Measurements from ENCODE around the gene OR6V1. TPM values are rescaled to one million over a fixed set of nuclear protein-coding genes. Genes with fewer than 3 reads are reported as not detected.
"Not testable (repeated sequence)": the region's sequence is repeated elsewhere in the genome, so short reads cannot be mapped to it uniquely, and the experiment has no call there.

Gene OR6V1
- polyA plus RNA-seq, 3 donors: not detected

- no peak for DNase-seq (ENCODE audit: extremely low read depth in 1 of 11, low read depth in 9 of 11, low spot score in 4 of 11)
Observed at GRCh38 chr7:143096146-143096545, 44.0 kb downstream of the OR6V1 start.

- DNase-seq (ENCODE audit: extremely low read depth in 1 of 11, low read depth in 9 of 11, low spot score in 4 of 11): not testable (repeated sequence)
Observed at GRCh38 chr7:143099579-143099978, 47.4 kb downstream of the OR6V1 start.

Other genes with a start within 250 kb of the OR6V1 start
- 10 to 100 TPM; 17.3 to 23.9 (median 23.5) TPM for gene EPHB6, start 197.3 kb upstream of the OR6V1 start, polyA plus RNA-seq (ENCODE audit: insufficient read length in 3 of 3)
- 10 to 100 TPM in 2 of 3 donors, 1 to 10 TPM in 1; 9.1 to 21.6 (median 10.4) TPM for gene TRPV6, start 166.6 kb upstream of the OR6V1 start, polyA plus RNA-seq (ENCODE audit: insufficient read length in 3 of 3)
- 1 to 10 TPM in 1 of 3 donors, under 1 TPM in 2; 0.72 to 1.5 (median 0.80) TPM for gene TRPV5, start 118.6 kb upstream of the OR6V1 start, polyA plus RNA-seq (ENCODE audit: insufficient read length in 3 of 3)
- gene LLCFC1, start 112.9 kb upstream of the OR6V1 start, polyA plus RNA-seq (ENCODE audit: insufficient read length in 3 of 3): 1 to 10 TPM in 1 of 3 donors, under 1 TPM in 2; 0.54 to 1.4 (median 0.66) TPM
- gene KEL, start 90.0 kb upstream of the OR6V1 start, polyA plus RNA-seq (ENCODE audit: insufficient read length in 3 of 3): 1 to 10 TPM; 2.1 to 3.7 (median 2.6) TPM
- not detected for gene OR9A2, start 25.2 kb upstream of the OR6V1 start, polyA plus RNA-seq (ENCODE audit: insufficient read length in 3 of 3)
- gene PIP, start 79.7 kb downstream of the OR6V1 start, polyA plus RNA-seq (ENCODE audit: insufficient read length in 3 of 3): not detected
- not detected for gene TAS2R39, start 131.1 kb downstream of the OR6V1 start, polyA plus RNA-seq (ENCODE audit: insufficient read length in 3 of 3)
- not detected for gene TAS2R40, start 169.7 kb downstream of the OR6V1 start, polyA plus RNA-seq (ENCODE audit: insufficient read length in 3 of 3)
- 100 to 1,000 TPM; 182 to 219 (median 191) TPM for gene GSTK1, start 211.1 kb downstream of the OR6V1 start, polyA plus RNA-seq (ENCODE audit: insufficient read length in 3 of 3)
- gene TMEM139, start 232.6 kb downstream of the OR6V1 start, polyA plus RNA-seq (ENCODE audit: insufficient read length in 3 of 3): 10 to 100 TPM; 48.7 to 58.1 (median 55.9) TPM
- 10 to 100 TPM; 47.5 to 58.4 (median 53.1) TPM for gene CASP2, start 236.0 kb downstream of the OR6V1 start, polyA plus RNA-seq (ENCODE audit: insufficient read length in 3 of 3)